ENCODE data around the gene DAD1. TPM values are rescaled to one million over a fixed set of nuclear protein-coding genes. Genes with fewer than 3 reads are reported as not detected.
"Not testable (repeated sequence)": the region's sequence is repeated elsewhere in the genome, so short reads cannot be mapped to it uniquely, and the experiment has no call there.

Gene DAD1
- total RNA-seq (100 to 1,000 TPM in 3 of 4 donors, 10 to 100 TPM in 1; 77.8 to 118 (median 106) TPM), polyA plus RNA-seq (100 to 1,000 TPM; 201 to 277 (median 262) TPM)
- long read RNA-seq, donor 1, transcript DAD1-201 (3 exons, 731 nt): major isoform, 22 of 25 reads
- long read RNA-seq, donor 1, partial matches to known transcripts: 2 of 25 reads
- long read RNA-seq, donor 1, other reads (novel, unspliced or antisense): 1 of 25 reads
- long read RNA-seq, donor 2, transcript DAD1-201 (3 exons, 731 nt): major isoform, 41 of 44 reads
- long read RNA-seq, donor 2, partial matches to known transcripts: 0 of 44 reads
- long read RNA-seq, donor 2, other reads (novel, unspliced or antisense): 2 of 44 reads

GRCh38 chr14:22589096-22589839 lies at the start of gene DAD1:
DAD1 (minus strand) TSS chr14:22589224; CDS start chr14:22589157, 67 bp downstream.
- H3K27me3 ChIP-seq (ENCODE audit: insufficient read depth in 3 of 3, low read length in 2 of 3): no peaks in the 10 kb centered on the region
- DNase-seq (peak; percentile 97 to 99), ATAC-seq (peak; percentile 99)
- peaks cover 43% of the 10 kb centered on the region for H3K4me1 ChIP-seq
- peak within 1 kb of the TSS; percentile 80 for H3K4me3 ChIP-seq
- WGBS, 3 donors: 0 to 1% (median 1%) methylated on average over 44 of the region's 44 CpGs
- H3K9me3 ChIP-seq: no peaks in the 10 kb centered on the region
- H3K27ac ChIP-seq: peak within 1 kb of the TSS; percentile 94
- peaks cover 0 to 8% of the 10 kb centered on the region in 2 donors for H3K36me3 ChIP-seq (ENCODE audit: insufficient read depth in 1 of 2, low read depth in 1 of 2)
- no peak for TF ChIP-seq CTCF (IDR thresholded peaks at IDR 0.05)
- intact Hi-C loops (cut with DNase I): no loop called here

DNA sequence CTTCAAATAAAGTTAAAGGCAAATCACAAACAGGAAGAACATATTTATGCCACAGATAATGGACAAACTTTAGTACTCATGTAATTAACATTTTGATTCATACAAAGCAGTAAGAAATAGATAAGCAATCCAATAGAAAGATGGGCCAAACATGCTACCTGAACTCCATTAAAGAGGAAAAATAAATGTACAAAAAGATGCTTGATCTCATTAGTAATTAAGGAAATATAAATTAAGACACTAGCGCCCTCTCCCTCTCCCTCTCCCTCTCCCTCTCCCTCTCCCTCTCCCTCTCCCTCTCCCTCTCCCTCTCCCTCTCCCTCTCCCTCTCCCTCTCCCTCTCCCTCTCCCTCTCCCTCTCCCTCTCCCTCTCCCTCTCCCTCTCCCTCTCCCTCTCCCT lies 47.0 kb upstream of the DAD1 start:
- ATAC-seq; H3K9me3 ChIP-seq; H3K4me1 ChIP-seq; DNase-seq; H3K4me3 ChIP-seq; H3K36me3 ChIP-seq (ENCODE audit: insufficient read depth in 1 of 2, low read depth in 1 of 2); intact Hi-C loops (cut with DNase I); H3K27ac ChIP-seq; H3K27me3 ChIP-seq (ENCODE audit: insufficient read depth in 3 of 3, low read length in 2 of 3): not testable (repeated sequence)
- 0 to 76% (median 29%) methylated on average over 1 of the region's 1 CpG for WGBS, 3 donors

DNA sequence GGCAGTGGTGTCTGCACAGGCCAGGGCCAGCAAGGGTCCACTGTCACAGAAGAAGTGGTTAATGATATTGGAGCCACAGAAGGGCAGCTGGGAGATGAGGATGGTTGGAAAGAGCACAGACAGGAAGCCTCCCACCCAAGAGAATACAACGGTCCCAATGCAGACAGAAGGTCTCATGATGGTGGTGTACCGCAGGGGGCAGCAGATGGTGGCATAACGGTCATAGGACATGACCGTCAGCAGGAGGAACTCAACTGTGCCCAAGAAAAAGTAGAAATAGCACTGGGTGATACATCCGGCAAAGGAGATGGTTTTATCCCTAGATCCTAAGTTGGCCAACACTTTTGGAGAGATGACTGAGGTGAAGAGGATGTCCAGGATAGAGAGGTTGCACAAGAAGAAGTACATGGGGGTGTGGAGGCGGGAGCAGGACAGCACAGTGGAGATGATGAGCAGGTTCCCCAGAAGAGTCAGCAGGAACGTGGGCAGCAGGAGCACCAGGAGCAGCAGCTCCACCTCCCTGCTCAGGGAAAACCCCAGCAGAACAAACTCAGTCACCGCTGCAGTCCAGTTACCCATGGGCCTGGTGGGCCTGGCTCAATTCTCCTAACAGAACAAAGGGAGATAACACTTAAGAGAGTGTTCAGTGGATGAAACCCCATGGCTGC lies 45.3 kb upstream of the DAD1 start:
- TF ChIP-seq CTCF (IDR thresholded peaks at IDR 0.05): no peak
- Histone ChIP-seq H3K27me3 (ENCODE audit: insufficient read depth in 3 of 3, low read length in 2 of 3) (no peaks in the 10 kb centered on the region), H3K27ac (no peak overlapping the region), H3K36me3 (ENCODE audit: insufficient read depth in 1 of 2, low read depth in 1 of 2) (no peaks in the 10 kb centered on the region), H3K4me3 (no peak overlapping the region), H3K9me3 (no peaks in the 10 kb centered on the region), H3K4me1 (no peaks in the 10 kb centered on the region)
- intact Hi-C loops (cut with DNase I): no loop called here
- DNase-seq (no peak), ATAC-seq (no peak)
- WGBS, 3 donors: 77 to 89% (median 83%) methylated on average over 8 of the region's 8 CpGs

DNA sequence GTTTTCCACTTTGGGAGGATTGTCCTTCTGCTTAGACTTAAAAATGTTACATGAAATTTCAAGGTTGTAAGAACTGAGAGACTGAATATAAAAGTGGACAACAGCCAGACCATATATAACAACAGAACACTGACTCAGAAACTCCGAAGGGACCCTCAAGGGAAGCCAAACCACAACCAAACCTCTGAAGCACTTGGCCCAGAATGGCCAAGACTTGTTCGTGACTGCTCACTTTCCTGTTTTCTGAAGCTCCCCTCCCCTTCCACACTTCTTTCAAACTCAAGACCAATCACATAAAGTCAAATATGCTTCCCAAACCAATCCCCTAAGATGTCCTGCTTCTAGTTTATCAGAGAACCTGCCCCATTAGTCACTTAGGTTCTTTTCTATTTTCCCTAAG lies 41.5 kb upstream of the DAD1 start:
- Histone ChIP-seq H3K9me3 (no peaks in the 10 kb centered on the region), H3K36me3 (ENCODE audit: insufficient read depth in 1 of 2, low read depth in 1 of 2) (no peaks in the 10 kb centered on the region), H3K4me3 (no peak overlapping the region), H3K27me3 (ENCODE audit: insufficient read depth in 3 of 3, low read length in 2 of 3) (no peaks in the 10 kb centered on the region), H3K27ac (no peak overlapping the region), H3K4me1 (no peaks in the 10 kb centered on the region)
- WGBS, 3 donors: 66 to 76% (median 71%) methylated on average over 2 of the region's 2 CpGs
- DNase-seq (no peak), ATAC-seq (no peak)
- TF ChIP-seq CTCF (IDR thresholded peaks at IDR 0.05): no peak
- intact Hi-C loops (cut with DNase I): no loop called here

DNA sequence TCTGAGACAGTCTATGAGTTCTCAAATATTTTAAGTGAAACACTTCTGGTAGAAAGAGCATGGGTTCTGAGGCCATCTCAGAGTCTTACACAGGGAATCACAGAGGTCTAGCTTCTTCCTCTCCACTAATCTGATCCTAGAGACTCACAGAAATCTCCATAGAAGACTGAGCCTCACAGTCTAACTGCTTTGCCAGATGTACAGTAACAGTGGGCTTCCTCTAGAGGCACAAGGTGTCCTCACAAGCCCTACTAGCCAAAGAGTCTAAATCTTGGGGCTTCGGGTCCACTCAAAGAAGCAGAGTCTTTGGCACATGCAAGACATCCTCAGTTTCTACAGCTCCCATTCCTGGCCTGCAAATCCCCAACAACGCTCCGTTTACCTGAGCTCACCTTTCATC lies 41.0 kb upstream of the DAD1 start:
- H3K9me3 ChIP-seq: no peaks in the 10 kb centered on the region
- H3K36me3 ChIP-seq (ENCODE audit: insufficient read depth in 1 of 2, low read depth in 1 of 2): no peaks in the 10 kb centered on the region
- H3K27ac ChIP-seq: no peak overlapping the region
- WGBS, 3 donors: 86 to 91% (median 90%) methylated on average over 3 of the region's 3 CpGs
- H3K27me3 ChIP-seq (ENCODE audit: insufficient read depth in 3 of 3, low read length in 2 of 3): no peaks in the 10 kb centered on the region
- TF ChIP-seq CTCF (IDR thresholded peaks at IDR 0.05): no peak
- ATAC-seq: no peak
- intact Hi-C loops (cut with DNase I): no loop called here
- no peak for DNase-seq
- H3K4me3 ChIP-seq: no peak overlapping the region
- H3K4me1 ChIP-seq: no peaks in the 10 kb centered on the region
